Stimulated activated memory B cell treated with anti-CD40 and anti-IgM and Interleukin-4, amounts not matched to agents 10 μg/mL and 1 μg/mL and 100 μg/mL, for 72 hours (primary cell): ENCODE measurements around the gene AK5.
"Not testable (repeated sequence)": the region's sequence is repeated elsewhere in the genome, so short reads cannot be mapped to it uniquely, and the experiment has no call there.

Experiments
- ATAC-seq: fragments of 150-1000 bp; cut with Tn5 transposase; 2 replicates; pipeline ENCODE4 v1.10.0; 2021
- H3K27ac Mint-ChIP-seq: one replicate; pipeline ENCODE4 v1.8.0; 2022; ENCODE audit warnings: mild to moderate bottlenecking, mixed read lengths
- H3K27me3 Mint-ChIP-seq: one replicate; pipeline ENCODE4 v1.8.0; 2022; ENCODE audit warnings: mixed read lengths
- H3K36me3 Mint-ChIP-seq: one replicate; pipeline ENCODE4 v1.8.0; 2022; ENCODE audit warnings: mixed read lengths
- H3K4me1 Mint-ChIP-seq: one replicate; pipeline ENCODE4 v1.8.0; 2022; ENCODE audit warnings: mixed read lengths
- H3K4me3 Mint-ChIP-seq: one replicate; pipeline ENCODE4 v1.8.0; 2022; ENCODE audit warnings: mild to moderate bottlenecking, moderate library complexity, mixed read lengths
- H3K9me3 Mint-ChIP-seq: one replicate; pipeline ENCODE4 v1.8.0; 2022; ENCODE audit warnings: mixed read lengths

Gene AK5

GRCh38 chr1:77416692-77417450 is 135.1 kb downstream of the AK5 start:
- Mint-ChIP-seq H3K4me3 (no peak overlapping the region), H3K36me3 (no peaks in the 10 kb centered on the region), H3K27me3 (peaks cover 55% of the 10 kb centered on the region), H3K9me3 (no peaks in the 10 kb centered on the region), H3K27ac (no peak overlapping the region), H3K4me1 (peaks cover 13% of the 10 kb centered on the region)
- no peak for ATAC-seq

- not testable (repeated sequence) for H3K36me3 Mint-ChIP-seq, H3K9me3 Mint-ChIP-seq, H3K27ac Mint-ChIP-seq, H3K4me3 Mint-ChIP-seq, ATAC-seq
- Mint-ChIP-seq H3K4me1 (peaks cover 10% of the 10 kb centered on the region), H3K27me3 (peaks cover 53% of the 10 kb centered on the region)
Observed at GRCh38 chr1:77418055-77418454, 136.2 kb downstream of the AK5 start.

- Mint-ChIP-seq H3K27me3 (peaks cover 48% of the 10 kb centered on the region), H3K4me3 (no peak overlapping the region), H3K4me1 (no peaks in the 10 kb centered on the region), H3K9me3 (peaks cover 9% of the 10 kb centered on the region), H3K36me3 (no peaks in the 10 kb centered on the region), H3K27ac (no peak overlapping the region)
- no peak for ATAC-seq
Observed at GRCh38 chr1:77421504-77422233, 139.8 kb downstream of the AK5 start.

GRCh38 chr1:77424236-77424635 is 142.4 kb downstream of the AK5 start:
- ATAC-seq, result no peak
- no peak overlapping the region for H3K27ac Mint-ChIP-seq

GRCh38 chr1:77428068-77428467 is 146.2 kb downstream of the AK5 start:
- no peak for ATAC-seq
- no peak overlapping the region for H3K4me3 Mint-ChIP-seq
- no peaks in the 10 kb centered on the region for H3K4me1 Mint-ChIP-seq

More at GRCh38 chr1:77424236-77424635, 142.4 kb downstream of the AK5 start:
- Mint-ChIP-seq H3K27me3 (peaks cover 35% of the 10 kb centered on the region), H3K4me1 (no peaks in the 10 kb centered on the region), H3K4me3 (no peak overlapping the region), H3K9me3 (peaks cover 9% of the 10 kb centered on the region), H3K36me3 (no peaks in the 10 kb centered on the region)

GRCh38 chr1:77430966-77431690 is 149.3 kb downstream of the AK5 start:
- no peaks in the 10 kb centered on the region for H3K4me1 Mint-ChIP-seq
- H3K27me3 Mint-ChIP-seq, result no peaks in the 10 kb centered on the region
- H3K9me3 Mint-ChIP-seq, result peaks cover 3% of the 10 kb centered on the region

More at GRCh38 chr1:77428068-77428467, 146.2 kb downstream of the AK5 start:
- peaks cover 14% of the 10 kb centered on the region for H3K27me3 Mint-ChIP-seq
- no peak overlapping the region for H3K27ac Mint-ChIP-seq
- H3K36me3 Mint-ChIP-seq, result no peaks in the 10 kb centered on the region
- peaks cover 9% of the 10 kb centered on the region for H3K9me3 Mint-ChIP-seq

GRCh38 chr1:77433934-77434333 is 152.1 kb downstream of the AK5 start:
- H3K27me3 Mint-ChIP-seq, result no peaks in the 10 kb centered on the region
- H3K27ac Mint-ChIP-seq, result no peak overlapping the region
- ATAC-seq, result no peak
- no peak overlapping the region for H3K4me3 Mint-ChIP-seq
- H3K9me3 Mint-ChIP-seq, result peaks cover 7% of the 10 kb centered on the region
- H3K4me1 Mint-ChIP-seq, result no peaks in the 10 kb centered on the region
- H3K36me3 Mint-ChIP-seq, result no peaks in the 10 kb centered on the region

More at GRCh38 chr1:77430966-77431690, 149.3 kb downstream of the AK5 start:
- no peak for ATAC-seq
- Mint-ChIP-seq H3K36me3 (no peaks in the 10 kb centered on the region), H3K27ac (no peak overlapping the region), H3K4me3 (no peak overlapping the region)

- H3K4me3 Mint-ChIP-seq, result no peak overlapping the region
- H3K27ac Mint-ChIP-seq, result no peak overlapping the region
- no peak for ATAC-seq
- no peaks in the 10 kb centered on the region for H3K4me1 Mint-ChIP-seq
- no peaks in the 10 kb centered on the region for H3K27me3 Mint-ChIP-seq
- H3K36me3 Mint-ChIP-seq, result no peaks in the 10 kb centered on the region
- H3K9me3 Mint-ChIP-seq, result peaks cover 10% of the 10 kb centered on the region
Observed at GRCh38 chr1:77434967-77435366, 153.1 kb downstream of the AK5 start.

- Mint-ChIP-seq H3K4me3 (no peak overlapping the region), H3K9me3 (peaks cover 18% of the 10 kb centered on the region), H3K36me3 (no peaks in the 10 kb centered on the region), H3K27me3 (no peaks in the 10 kb centered on the region), H3K27ac (no peak overlapping the region), H3K4me1 (no peaks in the 10 kb centered on the region)
- ATAC-seq, result no peak
Observed at GRCh38 chr1:77438236-77438913, 156.6 kb downstream of the AK5 start.

GRCh38 chr1:77446841-77447555 is 165.2 kb downstream of the AK5 start:
- Mint-ChIP-seq H3K4me1 (no peaks in the 10 kb centered on the region), H3K4me3 (no peak overlapping the region), H3K36me3 (no peaks in the 10 kb centered on the region), H3K27me3 (no peaks in the 10 kb centered on the region), H3K9me3 (peaks cover under 1% of the 10 kb centered on the region), H3K27ac (no peak overlapping the region)
- ATAC-seq, result no peak

- no peaks in the 10 kb centered on the region for H3K9me3 Mint-ChIP-seq
- H3K4me1 Mint-ChIP-seq, result no peaks in the 10 kb centered on the region
- H3K4me3 Mint-ChIP-seq, result no peak overlapping the region
- no peaks in the 10 kb centered on the region for H3K27me3 Mint-ChIP-seq
- no peak for ATAC-seq
- H3K27ac Mint-ChIP-seq, result no peak overlapping the region
- H3K36me3 Mint-ChIP-seq, result no peaks in the 10 kb centered on the region
Observed at GRCh38 chr1:77447669-77448068, 165.8 kb downstream of the AK5 start.

GRCh38 chr1:77459881-77460280 is 178.1 kb downstream of the AK5 start:
- no peak overlapping the region for H3K27ac Mint-ChIP-seq
- no peak overlapping the region for H3K4me3 Mint-ChIP-seq
- no peaks in the 10 kb centered on the region for H3K36me3 Mint-ChIP-seq
- H3K4me1 Mint-ChIP-seq, result no peaks in the 10 kb centered on the region
- no peaks in the 10 kb centered on the region for H3K9me3 Mint-ChIP-seq
- peaks cover 30% of the 10 kb centered on the region for H3K27me3 Mint-ChIP-seq
- no peak for ATAC-seq

- no peak for ATAC-seq
- Mint-ChIP-seq H3K27ac (no peak overlapping the region), H3K9me3 (no peaks in the 10 kb centered on the region), H3K36me3 (no peaks in the 10 kb centered on the region), H3K4me3 (no peak overlapping the region), H3K27me3 (peaks cover 29% of the 10 kb centered on the region), H3K4me1 (no peaks in the 10 kb centered on the region)
Observed at GRCh38 chr1:77461691-77462090, 179.9 kb downstream of the AK5 start.

- no peak for ATAC-seq
- Mint-ChIP-seq H3K27me3 (peaks cover 14% of the 10 kb centered on the region), H3K4me3 (no peak overlapping the region), H3K27ac (no peak overlapping the region), H3K9me3 (no peaks in the 10 kb centered on the region), H3K36me3 (no peaks in the 10 kb centered on the region), H3K4me1 (no peaks in the 10 kb centered on the region)
Observed at GRCh38 chr1:77463216-77463615, 181.4 kb downstream of the AK5 start.
